ENCODE results near the gene GPC6. TPM values are rescaled to one million over a fixed set of nuclear protein-coding genes. Genes with fewer than 3 reads are reported as not detected.

Gene GPC6
- polyA plus RNA-seq, 1 donor = 4.1 TPM

- no peak for DNase-seq
Measured at GRCh38 chr13:93517658-93518057, 291.1 kb downstream of the GPC6 start.

GRCh38 chr13:93521307-93521706 lies 294.7 kb downstream of the GPC6 start:
- DNase-seq = no peak

- no peak for DNase-seq
Measured at GRCh38 chr13:93522501-93522900, 295.9 kb downstream of the GPC6 start.

- DNase-seq = no peak
Measured at GRCh38 chr13:93525087-93525486, 298.5 kb downstream of the GPC6 start.

GRCh38 chr13:93527748-93528297 lies 301.2 kb downstream of the GPC6 start:
- DNase-seq = no peak

- DNase-seq = no peak
Measured at GRCh38 chr13:93529961-93530360, 303.4 kb downstream of the GPC6 start.

GRCh38 chr13:93534181-93534700 lies 307.6 kb downstream of the GPC6 start:
- DNase-seq = peak; percentile 28

- no peak for DNase-seq
Measured at GRCh38 chr13:93535251-93535650, 308.6 kb downstream of the GPC6 start.

GRCh38 chr13:93539914-93540313 lies 313.3 kb downstream of the GPC6 start:
- DNase-seq = no peak

GRCh38 chr13:93547886-93548285 lies 321.3 kb downstream of the GPC6 start:
- DNase-seq = no peak

GRCh38 chr13:93549326-93550005 lies 322.9 kb downstream of the GPC6 start:
- DNase-seq = no peak

GRCh38 chr13:93550236-93550635 lies 323.6 kb downstream of the GPC6 start:
- no peak for DNase-seq

GRCh38 chr13:93552596-93552995 lies 326.0 kb downstream of the GPC6 start:
- no peak for DNase-seq

- no peak for DNase-seq
Measured at GRCh38 chr13:93554514-93554913, 327.9 kb downstream of the GPC6 start.

- no peak for DNase-seq
Measured at GRCh38 chr13:93558637-93559036, 332.0 kb downstream of the GPC6 start.

- DNase-seq = no peak
Measured at GRCh38 chr13:93559718-93560117, 333.1 kb downstream of the GPC6 start.

- peak; percentile 55 for DNase-seq
Measured at GRCh38 chr13:93561576-93562225, 335.1 kb downstream of the GPC6 start.

GRCh38 chr13:93562676-93563075 lies 336.1 kb downstream of the GPC6 start:
- DNase-seq = no peak

GRCh38 chr13:93577105-93577504 lies 350.5 kb downstream of the GPC6 start:
- no peak for DNase-seq

GRCh38 chr13:93589788-93590187 lies 363.2 kb downstream of the GPC6 start:
- DNase-seq = no peak

GRCh38 chr13:93603043-93603442 lies 376.4 kb downstream of the GPC6 start:
- no peak for DNase-seq

GRCh38 chr13:93614776-93615175 lies 388.2 kb downstream of the GPC6 start:
- DNase-seq = no peak

- DNase-seq = no peak
Measured at GRCh38 chr13:93620181-93620765, 393.7 kb downstream of the GPC6 start.

GRCh38 chr13:93621051-93621450 lies 394.4 kb downstream of the GPC6 start:
- DNase-seq = no peak
